Type B pancreatic cell (in vitro differentiated cells): ENCODE measurements around the gene LMTK2. TPM values are rescaled to one million over a fixed set of nuclear protein-coding genes. Genes with fewer than 3 reads are reported as not detected.
"Not testable (repeated sequence)": the region's sequence is repeated elsewhere in the genome, so short reads cannot be mapped to it uniquely, and the experiment has no call there.

ENCODE experiments used
- DNase-seq: peaks from one replicate; pipeline ENCODE4 v3.0.0; 2021; ENCODE audit warnings: mixed read lengths; ENCODE audit not compliant: unreplicated experiment; ENCODE audit errors: extremely low spot score
- H3K27ac Mint-ChIP-seq: 2 replicates; pipeline ENCODE4 v1.8.0; 2021; ENCODE audit warnings: mild to moderate bottlenecking, mixed read lengths
- H3K27me3 Mint-ChIP-seq: 2 replicates; pipeline ENCODE4 v1.8.0; 2021; ENCODE audit warnings: mixed read lengths
- H3K36me3 Mint-ChIP-seq: 2 replicates; pipeline ENCODE4 v1.8.0; 2021; ENCODE audit warnings: mixed read lengths
- H3K4me1 Mint-ChIP-seq: one replicate; pipeline ENCODE4 v1.8.0; 2021; ENCODE audit warnings: mixed read lengths; ENCODE audit not compliant: unreplicated experiment
- H3K4me3 Mint-ChIP-seq: 2 replicates; pipeline ENCODE4 v1.8.0; 2021; ENCODE audit warnings: mild to moderate bottlenecking, mixed read lengths
- H3K9me3 Mint-ChIP-seq: 2 replicates; pipeline ENCODE4 v1.8.0; 2021; ENCODE audit warnings: mixed read lengths
- total RNA-seq: library from RNA; stranded (reverse); gene quantifications from 2 replicates; pipeline ENCODE4 v1.2.1, GENCODE V29; 2021; ENCODE audit warnings: low replicate concordance
- TF ChIP-seq, protein P1 (sequence below): fragments of 200-600 bp; sonication (generic); conservative IDR thresholded peaks from 2 replicates; pipeline ENCODE4 v1.5.0; 2021; ENCODE audit warnings: antibody characterized with exemption, mild to moderate bottlenecking

LMTK2 gene
- total RNA-seq, 1 donor from 2014 or later: 20.6 TPM

DNA sequence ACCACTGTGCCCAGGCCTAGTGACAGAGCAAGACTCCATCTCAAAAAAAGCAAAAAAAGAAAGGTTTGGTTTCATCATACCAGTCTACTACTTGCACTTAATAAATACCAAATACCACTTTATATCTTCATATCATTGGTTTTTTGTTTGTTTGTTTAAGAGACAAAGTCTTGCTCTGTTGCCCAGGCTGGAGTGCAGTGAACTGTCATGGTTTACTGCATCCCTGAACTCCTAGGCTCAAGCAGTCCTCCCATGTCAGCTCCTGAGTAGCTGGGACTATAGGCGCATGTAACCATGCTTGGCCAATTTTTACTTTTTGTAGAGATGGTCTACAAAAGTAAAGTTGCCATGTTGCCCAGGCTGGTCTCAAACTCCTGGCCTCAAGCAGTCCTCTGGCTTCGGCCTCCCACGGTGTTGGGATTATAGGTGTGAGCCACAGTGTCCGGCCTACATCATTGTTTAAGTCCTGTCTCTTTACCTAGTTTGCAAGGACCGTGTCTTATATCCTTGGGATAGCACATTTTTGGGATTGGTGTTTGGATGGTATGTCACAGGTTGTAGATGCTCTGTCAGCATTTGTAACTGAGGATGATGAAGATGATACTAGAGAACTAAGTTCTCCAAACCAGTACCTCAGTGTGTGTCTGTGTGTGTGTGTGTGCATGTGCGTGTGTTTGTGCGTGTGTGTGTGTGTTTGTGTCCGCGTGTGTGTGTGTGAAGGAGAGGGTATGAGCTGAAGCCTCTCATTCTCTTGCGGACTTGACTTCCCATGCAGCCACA, 9.3 kb downstream of the LMTK2 start:
- DNase-seq: no peak
- Mint-ChIP-seq H3K4me1 (peaks cover 40% of the 10 kb centered on the region), H3K27me3 (no peaks in the 10 kb centered on the region), H3K4me3 (no peak overlapping the region), H3K36me3 (peaks cover 3% of the 10 kb centered on the region), H3K27ac (no peak overlapping the region), H3K9me3 (no peaks in the 10 kb centered on the region)
- TF ChIP-seq, protein P1, sequence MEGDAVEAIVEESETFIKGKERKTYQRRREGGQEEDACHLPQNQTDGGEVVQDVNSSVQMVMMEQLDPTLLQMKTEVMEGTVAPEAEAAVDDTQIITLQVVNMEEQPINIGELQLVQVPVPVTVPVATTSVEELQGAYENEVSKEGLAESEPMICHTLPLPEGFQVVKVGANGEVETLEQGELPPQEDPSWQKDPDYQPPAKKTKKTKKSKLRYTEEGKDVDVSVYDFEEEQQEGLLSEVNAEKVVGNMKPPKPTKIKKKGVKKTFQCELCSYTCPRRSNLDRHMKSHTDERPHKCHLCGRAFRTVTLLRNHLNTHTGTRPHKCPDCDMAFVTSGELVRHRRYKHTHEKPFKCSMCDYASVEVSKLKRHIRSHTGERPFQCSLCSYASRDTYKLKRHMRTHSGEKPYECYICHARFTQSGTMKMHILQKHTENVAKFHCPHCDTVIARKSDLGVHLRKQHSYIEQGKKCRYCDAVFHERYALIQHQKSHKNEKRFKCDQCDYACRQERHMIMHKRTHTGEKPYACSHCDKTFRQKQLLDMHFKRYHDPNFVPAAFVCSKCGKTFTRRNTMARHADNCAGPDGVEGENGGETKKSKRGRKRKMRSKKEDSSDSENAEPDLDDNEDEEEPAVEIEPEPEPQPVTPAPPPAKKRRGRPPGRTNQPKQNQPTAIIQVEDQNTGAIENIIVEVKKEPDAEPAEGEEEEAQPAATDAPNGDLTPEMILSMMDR: no peak

DNA sequence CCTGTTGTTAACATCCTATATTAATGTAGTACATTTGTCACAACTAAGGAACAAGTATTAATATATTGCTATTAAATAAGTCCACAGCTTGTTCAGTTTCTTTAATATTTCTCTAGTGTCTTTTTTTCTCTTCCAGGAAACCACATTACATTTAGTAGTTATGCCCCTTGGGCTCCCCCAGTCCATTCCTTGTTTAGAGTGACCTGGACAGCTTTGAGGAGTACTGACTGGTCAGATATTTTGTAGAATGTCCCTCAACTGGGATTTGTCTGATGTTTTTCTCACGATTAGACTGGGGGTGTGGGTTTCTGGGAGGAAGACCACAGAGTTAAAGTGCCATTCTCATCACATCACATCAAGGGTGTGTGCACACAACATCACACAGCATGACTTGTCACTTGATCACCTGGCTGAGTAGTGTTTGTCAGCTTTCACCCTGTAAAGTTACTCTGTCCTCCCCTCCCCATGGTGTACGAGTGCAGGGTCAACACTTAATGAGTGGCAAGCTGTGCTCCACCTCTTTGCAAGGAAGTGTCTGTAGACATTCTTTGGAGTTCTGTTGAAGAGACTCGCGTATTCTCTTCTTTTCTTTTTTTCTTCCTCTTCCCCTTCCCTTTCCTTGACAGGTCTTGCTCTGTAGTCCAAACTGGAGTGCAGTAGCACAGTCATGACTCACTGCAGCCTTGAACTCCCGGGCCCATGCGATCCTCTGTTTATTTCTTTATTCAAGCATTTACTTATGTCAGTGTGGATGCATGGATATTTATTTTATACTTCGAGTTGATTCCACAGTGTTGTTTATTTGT, 10.2 kb downstream of the LMTK2 start:
- H3K27me3 Mint-ChIP-seq: no peaks in the 10 kb centered on the region
- no peak overlapping the region for H3K4me3 Mint-ChIP-seq
- no peaks in the 10 kb centered on the region for H3K9me3 Mint-ChIP-seq
- DNase-seq: no peak
- peak overlapping the region; percentile 78 for H3K27ac Mint-ChIP-seq
- H3K4me1 Mint-ChIP-seq: peaks cover 38% of the 10 kb centered on the region
- TF ChIP-seq, protein P1: no peak
- H3K36me3 Mint-ChIP-seq: peaks cover 3% of the 10 kb centered on the region

DNA sequence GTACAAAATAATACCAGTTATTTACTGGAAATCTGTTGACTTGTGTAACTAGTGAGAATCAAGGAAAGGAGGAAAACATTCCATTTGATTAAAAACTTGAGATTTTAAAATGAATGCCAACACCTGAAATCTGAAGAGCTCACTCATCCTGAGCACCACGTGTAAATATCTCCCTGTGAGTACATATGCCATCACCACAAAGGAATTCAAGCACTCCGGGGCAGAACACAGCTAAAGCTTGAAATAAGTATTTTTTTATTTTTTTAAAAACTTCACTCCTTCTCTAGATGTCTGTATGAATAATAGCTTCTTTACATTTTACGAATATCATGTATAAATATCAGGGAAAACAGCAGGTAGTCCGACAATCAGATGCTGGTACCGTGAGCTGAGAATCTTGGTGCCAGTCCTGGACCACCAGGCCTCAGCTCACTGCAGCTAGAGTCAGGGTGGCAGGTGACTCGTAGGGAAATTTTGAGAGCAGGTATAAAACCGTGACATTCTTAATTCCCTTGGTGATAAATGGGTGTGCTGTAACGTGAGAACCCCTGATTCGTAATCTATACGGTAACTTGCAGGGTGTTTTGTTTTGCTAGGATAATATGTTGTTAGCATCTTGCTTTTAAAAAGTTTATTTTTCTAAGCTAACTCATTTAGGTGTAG, 12.7 kb downstream of the LMTK2 start:
- no peak for DNase-seq
- Mint-ChIP-seq H3K4me1 (peaks cover 40% of the 10 kb centered on the region), H3K4me3 (peak overlapping the region; percentile 32), H3K9me3 (no peaks in the 10 kb centered on the region), H3K27ac (peak overlapping the region; percentile 83), H3K36me3 (no peaks in the 10 kb centered on the region), H3K27me3 (no peaks in the 10 kb centered on the region)
- TF ChIP-seq, protein P1: no peak

DNA sequence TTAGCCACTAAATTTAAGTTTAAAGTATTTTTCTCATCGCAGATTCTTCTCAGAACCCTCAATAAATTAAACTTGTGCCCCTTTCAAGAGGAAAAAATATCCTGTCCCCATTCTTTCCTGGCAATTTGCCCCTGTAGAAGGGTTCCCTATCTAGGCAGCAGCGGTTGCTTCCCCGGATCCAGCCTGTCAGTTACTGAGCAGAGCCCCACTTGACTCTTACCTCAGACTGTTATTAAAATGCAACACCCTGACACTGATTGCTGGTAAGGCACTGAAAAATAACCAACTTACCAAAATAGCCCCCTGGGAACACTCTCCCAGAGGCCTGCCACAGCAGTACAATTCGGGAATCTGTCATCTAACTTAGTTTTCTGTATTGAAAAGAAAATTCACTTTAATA, 13.9 kb downstream of the LMTK2 start:
- no peak for DNase-seq
- TF ChIP-seq, protein P1: no peak
- H3K27ac Mint-ChIP-seq: peak overlapping the region; percentile 19
- H3K4me3 Mint-ChIP-seq: no peak overlapping the region
- H3K27me3 Mint-ChIP-seq: no peaks in the 10 kb centered on the region
- H3K9me3 Mint-ChIP-seq: no peaks in the 10 kb centered on the region
- peaks cover 40% of the 10 kb centered on the region for H3K4me1 Mint-ChIP-seq
- no peaks in the 10 kb centered on the region for H3K36me3 Mint-ChIP-seq

DNA sequence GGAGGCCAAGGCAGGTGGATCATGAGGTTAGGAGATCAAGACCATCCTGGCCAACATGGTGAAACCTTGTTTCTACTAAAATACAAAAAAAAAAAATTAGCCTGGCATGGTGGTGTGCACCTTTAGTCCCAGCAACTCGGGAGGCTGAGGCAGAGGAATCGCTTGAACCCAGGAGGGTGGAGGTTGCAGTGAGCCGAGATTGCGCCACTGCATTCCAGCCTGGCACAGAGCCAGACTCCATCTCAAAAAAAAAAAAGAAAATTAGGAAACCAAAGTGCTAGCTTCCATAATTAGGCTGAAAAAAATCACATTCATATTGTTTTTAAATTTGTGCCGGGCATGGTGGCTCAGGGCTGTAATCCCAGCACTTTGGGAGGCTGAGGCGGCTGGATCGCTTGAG, 14.7 kb downstream of the LMTK2 start:
- H3K27me3 Mint-ChIP-seq, H3K4me3 Mint-ChIP-seq, H3K36me3 Mint-ChIP-seq, H3K9me3 Mint-ChIP-seq, DNase-seq, H3K27ac Mint-ChIP-seq: not testable (repeated sequence)
- peaks cover 37% of the 10 kb centered on the region for H3K4me1 Mint-ChIP-seq

DNA sequence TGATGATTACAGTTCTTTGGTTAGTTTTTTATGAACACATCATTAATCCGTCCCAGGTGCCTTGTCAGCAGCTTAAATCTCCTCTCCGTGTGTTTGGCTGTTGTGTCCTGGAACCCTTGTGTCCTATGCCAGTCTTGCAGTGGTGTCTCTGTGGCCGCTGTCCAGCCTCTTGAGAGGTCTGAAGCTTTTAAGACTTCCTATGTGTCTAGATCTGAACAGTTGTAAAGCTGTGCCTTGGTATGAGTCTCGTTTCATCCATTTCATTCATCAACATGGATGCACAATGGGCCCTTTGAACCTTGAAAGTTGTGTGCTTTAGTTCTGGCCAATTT, 16.7 kb downstream of the LMTK2 start:
- no peak overlapping the region for H3K27ac Mint-ChIP-seq

More for the DNA sequence above, 16.7 kb downstream of the LMTK2 start:
- no peaks in the 10 kb centered on the region for H3K27me3 Mint-ChIP-seq
- H3K36me3 Mint-ChIP-seq: no peaks in the 10 kb centered on the region
- no peak overlapping the region for H3K4me3 Mint-ChIP-seq
- DNase-seq: no peak
- peaks cover 30% of the 10 kb centered on the region for H3K4me1 Mint-ChIP-seq
- no peaks in the 10 kb centered on the region for H3K9me3 Mint-ChIP-seq
- TF ChIP-seq, protein P1: no peak
